Measurements from ENCODE around the gene BAIAP2L1. TPM values are rescaled to one million over a fixed set of nuclear protein-coding genes. Genes with fewer than 3 reads are reported as not detected.
A peak's percentile ranks its signal among the peaks of the same experiment; 100 is the strongest.

Gene BAIAP2L1
- total and polyA plus RNA-seq, 2 donors (not counting 1 experiment from before 2014, with no cell fraction given): 3.1 to 5.3 TPM

GRCh38 chr7:98395951-98396350, 4.9 kb downstream of the BAIAP2L1 start:
- Histone ChIP-seq H3K4me3 (replicated peaks in 1 of 4; ENCODE audit: control extremely low read depth in 1 of 4, insufficient read depth in 1 of 4, low read depth in 3 of 4, low read length in 4 of 4) (no peak overlapping the region), H3K79me2 (ENCODE audit: control insufficient read depth, insufficient read depth, low read length) (no peaks in the 10 kb centered on the region), H3K9ac (ENCODE audit: insufficient read depth, low read length) (no peak overlapping the region), H3K9me3 (ENCODE audit: control insufficient read depth, insufficient read depth, low read depth, low read length) (no peaks in the 10 kb centered on the region), H3K27ac (ENCODE audit: insufficient read depth, low read length) (no peak overlapping the region), H2AFZ (ENCODE audit: low read length) (no peak overlapping the region), H3K4me2 (ENCODE audit: extremely low read depth, insufficient read depth, low read length) (no peak overlapping the region), H3K27me3 (ENCODE audit: control insufficient read depth, insufficient read depth, low read length) (no peaks in the 10 kb centered on the region), H3K4me1 (ENCODE audit: control insufficient read depth, extremely low read depth, insufficient read depth, low read length) (peaks cover 2% of the 10 kb centered on the region), H4K20me1 (ENCODE audit: control insufficient read depth, extremely low read depth, insufficient read depth, low read length) (no peaks in the 10 kb centered on the region), H3K36me3 (ENCODE audit: control insufficient read depth, insufficient read depth, low read length) (no peaks in the 10 kb centered on the region)
- no peak for TF ChIP-seq CTCF (conservative IDR thresholded peaks at IDR 0.05 in 1 of 2, IDR thresholded peaks at IDR 0.05 in 1 of 2; ENCODE audit: low read depth in 1 of 2, low read length in 2 of 2)
- no peak for TF ChIP-seq EZH2 (IDR thresholded peaks at IDR 0.05; ENCODE audit: low read length, missing control alignments)
- no peak for DNase-seq (ENCODE audit: low read depth in 2 of 2)

- DNase-seq (ENCODE audit: low read depth in 2 of 2): no peak
- Histone ChIP-seq H3K4me1 (ENCODE audit: control insufficient read depth, extremely low read depth, insufficient read depth, low read length) (peaks cover 2% of the 10 kb centered on the region), H3K27me3 (ENCODE audit: control insufficient read depth, insufficient read depth, low read length) (no peaks in the 10 kb centered on the region), H3K79me2 (ENCODE audit: control insufficient read depth, insufficient read depth, low read length) (no peaks in the 10 kb centered on the region), H3K36me3 (ENCODE audit: control insufficient read depth, insufficient read depth, low read length) (no peaks in the 10 kb centered on the region), H3K4me2 (ENCODE audit: extremely low read depth, insufficient read depth, low read length) (no peak overlapping the region), H3K9ac (ENCODE audit: insufficient read depth, low read length) (no peak overlapping the region), H2AFZ (ENCODE audit: low read length) (no peak overlapping the region), H4K20me1 (ENCODE audit: control insufficient read depth, extremely low read depth, insufficient read depth, low read length) (no peaks in the 10 kb centered on the region), H3K4me3 (replicated peaks in 1 of 4; ENCODE audit: control extremely low read depth in 1 of 4, insufficient read depth in 1 of 4, low read depth in 3 of 4, low read length in 4 of 4) (no peak overlapping the region), H3K9me3 (ENCODE audit: control insufficient read depth, insufficient read depth, low read depth, low read length) (no peaks in the 10 kb centered on the region), H3K27ac (ENCODE audit: insufficient read depth, low read length) (no peak overlapping the region)
- TF ChIP-seq CTCF (conservative IDR thresholded peaks at IDR 0.05 in 1 of 2, IDR thresholded peaks at IDR 0.05 in 1 of 2; ENCODE audit: low read depth in 1 of 2, low read length in 2 of 2) (no peak), EZH2 (IDR thresholded peaks at IDR 0.05; ENCODE audit: low read length, missing control alignments) (no peak)
Measured at GRCh38 chr7:98395481-98395880, 5.4 kb downstream of the BAIAP2L1 start.

- Histone ChIP-seq H3K9me3 (ENCODE audit: control insufficient read depth, insufficient read depth, low read depth, low read length) (no peaks in the 10 kb centered on the region), H3K9ac (ENCODE audit: insufficient read depth, low read length) (no peak overlapping the region), H3K36me3 (ENCODE audit: control insufficient read depth, insufficient read depth, low read length) (no peaks in the 10 kb centered on the region), H2AFZ (ENCODE audit: low read length) (no peak overlapping the region), H4K20me1 (ENCODE audit: control insufficient read depth, extremely low read depth, insufficient read depth, low read length) (no peaks in the 10 kb centered on the region), H3K4me3 (replicated peaks in 1 of 4; ENCODE audit: control extremely low read depth in 1 of 4, insufficient read depth in 1 of 4, low read depth in 3 of 4, low read length in 4 of 4) (no peak overlapping the region), H3K4me2 (ENCODE audit: extremely low read depth, insufficient read depth, low read length) (no peak overlapping the region), H3K4me1 (ENCODE audit: control insufficient read depth, extremely low read depth, insufficient read depth, low read length) (no peaks in the 10 kb centered on the region), H3K27me3 (ENCODE audit: control insufficient read depth, insufficient read depth, low read length) (no peaks in the 10 kb centered on the region), H3K27ac (ENCODE audit: insufficient read depth, low read length) (no peak overlapping the region), H3K79me2 (ENCODE audit: control insufficient read depth, insufficient read depth, low read length) (no peaks in the 10 kb centered on the region)
- no peak for TF ChIP-seq EZH2 (IDR thresholded peaks at IDR 0.05; ENCODE audit: low read length, missing control alignments)
- TF ChIP-seq CTCF (conservative IDR thresholded peaks at IDR 0.05 in 1 of 2, IDR thresholded peaks at IDR 0.05 in 1 of 2; ENCODE audit: low read depth in 1 of 2, low read length in 2 of 2): no peak
- DNase-seq (ENCODE audit: low read depth in 2 of 2): peak; percentile 86 to 92
Measured at GRCh38 chr7:98394377-98394836, 6.5 kb downstream of the BAIAP2L1 start.
